ENCODE data around the gene PTPRK.

DNA sequence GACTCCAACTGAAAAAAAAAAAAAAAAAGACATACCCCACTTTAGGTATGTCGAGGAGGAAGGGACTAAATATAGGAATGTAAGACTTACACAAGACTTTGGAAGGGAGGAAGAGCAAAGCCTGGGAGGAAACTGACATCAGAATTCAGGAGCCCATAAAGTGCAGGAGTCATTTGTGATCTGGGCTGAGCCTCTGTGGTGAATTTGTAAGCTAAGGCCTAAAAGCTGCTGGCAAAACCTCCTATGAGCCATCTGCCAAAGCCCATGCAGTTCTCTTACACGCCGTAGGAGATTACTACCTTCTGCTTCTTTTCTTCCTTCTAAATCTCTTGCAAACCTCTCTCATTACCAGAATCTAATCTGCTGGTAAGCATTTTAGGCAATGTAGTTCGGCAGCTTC lies 567.6 kb downstream of the PTPRK start:
- TF ChIP-seq, protein P1, sequence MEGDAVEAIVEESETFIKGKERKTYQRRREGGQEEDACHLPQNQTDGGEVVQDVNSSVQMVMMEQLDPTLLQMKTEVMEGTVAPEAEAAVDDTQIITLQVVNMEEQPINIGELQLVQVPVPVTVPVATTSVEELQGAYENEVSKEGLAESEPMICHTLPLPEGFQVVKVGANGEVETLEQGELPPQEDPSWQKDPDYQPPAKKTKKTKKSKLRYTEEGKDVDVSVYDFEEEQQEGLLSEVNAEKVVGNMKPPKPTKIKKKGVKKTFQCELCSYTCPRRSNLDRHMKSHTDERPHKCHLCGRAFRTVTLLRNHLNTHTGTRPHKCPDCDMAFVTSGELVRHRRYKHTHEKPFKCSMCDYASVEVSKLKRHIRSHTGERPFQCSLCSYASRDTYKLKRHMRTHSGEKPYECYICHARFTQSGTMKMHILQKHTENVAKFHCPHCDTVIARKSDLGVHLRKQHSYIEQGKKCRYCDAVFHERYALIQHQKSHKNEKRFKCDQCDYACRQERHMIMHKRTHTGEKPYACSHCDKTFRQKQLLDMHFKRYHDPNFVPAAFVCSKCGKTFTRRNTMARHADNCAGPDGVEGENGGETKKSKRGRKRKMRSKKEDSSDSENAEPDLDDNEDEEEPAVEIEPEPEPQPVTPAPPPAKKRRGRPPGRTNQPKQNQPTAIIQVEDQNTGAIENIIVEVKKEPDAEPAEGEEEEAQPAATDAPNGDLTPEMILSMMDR (IDR thresholded peaks at IDR 0.05), result no peak
- TF ChIP-seq POLR2A (IDR thresholded peaks at IDR 0.05), result no peak
